GM23338 (cell line): ENCODE data around the gene SOAT2. TPM values are rescaled to one million over a fixed set of nuclear protein-coding genes. Genes with fewer than 3 reads are reported as not detected.

Experiments
- ATAC-seq: fragments of 200-7000 bp; cut with Tn5 transposase; 3 replicates; pipeline ENCODE4 v1.9.1; 2020
- DNase-seq: peaks from one replicate; pipeline ENCODE4 v3.0.0-alpha.2; 2015; ENCODE audit warnings: low spot score
- H2AFZ ChIP-seq: fragments of 200-600 bp; sonication (generic); 2 replicates; pipeline ENCODE4 v1.8.0; 2016; ENCODE audit warnings: antibody characterized with exemption, mild to moderate bottlenecking, moderate library complexity
- H3F3A ChIP-seq: fragments of 200-600 bp; sonication (generic); replicated peaks from 2 replicates; pipeline ENCODE4 v1.8.0; 2017; ENCODE audit warnings: antibody characterized with exemption, mixed run types, low read depth
- H3K27ac ChIP-seq: fragments of 200-600 bp; sonication (generic); 2 replicates; pipeline ENCODE4 v1.6.1; 2016; ENCODE audit warnings: low read depth
- H3K27me3 ChIP-seq: fragments of 200-600 bp; sonication (generic); 2 replicates; pipeline ENCODE4 v1.8.0; 2016; ENCODE audit warnings: mild to moderate bottlenecking, mixed run types, moderate library complexity; ENCODE audit not compliant: insufficient read depth
- H3K36me3 ChIP-seq: fragments of 200-600 bp; sonication (generic); 2 replicates; pipeline ENCODE4 v1.8.0; 2016; ENCODE audit warnings: mild to moderate bottlenecking; ENCODE audit not compliant: insufficient read depth
- H3K4me1 ChIP-seq: fragments of 200-600 bp; sonication (generic); 2 replicates; pipeline ENCODE4 v1.8.0; 2016; ENCODE audit warnings: mild to moderate bottlenecking, moderate library complexity; ENCODE audit not compliant: insufficient read depth
- H3K4me2 ChIP-seq: fragments of 200-600 bp; sonication (generic); 2 replicates; pipeline ENCODE4 v1.7.1; 2017; ENCODE audit warnings: mixed run types
- H3K4me3 ChIP-seq: fragments of 200-600 bp; sonication (generic); 2 replicates; pipeline ENCODE4 v1.6.1; 2016; ENCODE audit warnings: mixed run types
- H3K79me2 ChIP-seq: fragments of 200-600 bp; sonication (generic); replicated peaks from 2 replicates; pipeline ENCODE4 v1.8.0; 2017; ENCODE audit warnings: mild to moderate bottlenecking; ENCODE audit not compliant: insufficient read depth
- H3K9me2 ChIP-seq: fragments of 200-600 bp; sonication (generic); 2 replicates; pipeline ENCODE4 v1.8.0; 2017; ENCODE audit not compliant: insufficient read depth
- H4K20me1 ChIP-seq: fragments of 200-600 bp; sonication (generic); replicated peaks from 2 replicates; pipeline ENCODE4 v1.8.0; 2017; ENCODE audit warnings: mild to moderate bottlenecking; ENCODE audit not compliant: insufficient read depth
- H3K27ac Mint-ChIP-seq: 2 replicates; pipeline ENCODE4 v1.8.0; 2020; ENCODE audit warnings: inconsistent platforms, mild to moderate bottlenecking, moderate library complexity, mixed read lengths
- H3K27me3 Mint-ChIP-seq: 3 replicates; pipeline ENCODE4 v1.8.0; 2022; ENCODE audit warnings: low read depth, mild to moderate bottlenecking, moderate library complexity, mixed read lengths, inconsistent platforms; ENCODE audit not compliant: insufficient read depth, poor library complexity
- H3K36me3 Mint-ChIP-seq: 3 replicates; pipeline ENCODE4 v1.8.0; 2021; ENCODE audit warnings: low read depth, mild to moderate bottlenecking, inconsistent platforms, moderate library complexity, mixed read lengths
- H3K4me1 Mint-ChIP-seq: 3 replicates; pipeline ENCODE4 v1.8.0; 2020; ENCODE audit warnings: mild to moderate bottlenecking, inconsistent platforms, mixed read lengths
- H3K4me3 Mint-ChIP-seq: 3 replicates; pipeline ENCODE4 v1.8.0; 2021; ENCODE audit warnings: moderate library complexity, mild to moderate bottlenecking, inconsistent platforms, mixed read lengths
- H3K9me3 Mint-ChIP-seq: 3 replicates; pipeline ENCODE4 v1.8.0; 2020; ENCODE audit warnings: moderate library complexity, mild to moderate bottlenecking, inconsistent platforms, mixed read lengths
- CREB1 ChIP-seq: fragments of 250-450 bp; sonication (Bioruptor Pico); IDR thresholded peaks from 2 replicates; pipeline ENCODE4 v1.5.0; 2020; ENCODE audit warnings: low read depth, mild to moderate bottlenecking, moderate library complexity
- CTCF ChIP-seq, 2 experiments: fragments of 200-600 bp in 1 of 2; sonication (generic) in 1 of 2; conservative IDR thresholded peaks; 2 replicates each; pipeline versions ENCODE4 v1.5.1 to v1.6.1; 2016 to 2017; ENCODE audit warnings: antibody characterized with exemption in 2 of 2, low read depth in 2 of 2, mild to moderate bottlenecking in 2 of 2, moderate library complexity in 1 of 2
- ETS1 ChIP-seq: IDR thresholded peaks from 2 replicates; pipeline ENCODE4 v1.6.1; 2016; ENCODE audit warnings: antibody characterized with exemption
- EZH2 ChIP-seq: fragments of 200-600 bp; sonication (generic); IDR thresholded peaks from one replicate; pipeline ENCODE4 v1.8.0; 2017; ENCODE audit warnings: antibody characterized with exemption, mild to moderate bottlenecking, low read depth; ENCODE audit not compliant: unreplicated experiment
- EZH2phosphoT487 ChIP-seq: fragments of 200-600 bp; sonication (generic); IDR thresholded peaks from one replicate; pipeline ENCODE4 v1.8.1; 2018; ENCODE audit warnings: antibody characterized with exemption; ENCODE audit not compliant: unreplicated experiment
- JUNB ChIP-seq: IDR thresholded peaks from one replicate; pipeline ENCODE4 v1.6.1; 2016; ENCODE audit warnings: antibody characterized with exemption; ENCODE audit not compliant: unreplicated experiment
- NANOG ChIP-seq: IDR thresholded peaks from 2 replicates; pipeline ENCODE4 v1.6.1; 2016; ENCODE audit warnings: antibody characterized with exemption, borderline replicate concordance
- POLR2AphosphoS5 ChIP-seq: IDR thresholded peaks from 2 replicates; pipeline ENCODE4 v1.6.1; 2016; ENCODE audit warnings: antibody characterized with exemption, low read depth
- REST ChIP-seq: IDR thresholded peaks from one replicate; pipeline ENCODE4 v1.6.1; 2018; ENCODE audit warnings: antibody characterized with exemption; ENCODE audit not compliant: unreplicated experiment
- STAT1 ChIP-seq: IDR thresholded peaks from one replicate; pipeline ENCODE4 v1.6.1; 2016; ENCODE audit warnings: antibody characterized with exemption; ENCODE audit not compliant: unreplicated experiment
- ZNF114 ChIP-seq: fragments of 250-450 bp; sonication (Bioruptor Pico); IDR thresholded peaks from 2 replicates; pipeline ENCODE4 v1.5.0; 2020; ENCODE audit warnings: mild to moderate bottlenecking, moderate library complexity
- ZNF331 ChIP-seq: fragments of 250-450 bp; sonication (Bioruptor Pico); IDR thresholded peaks from 2 replicates; pipeline ENCODE4 v1.5.0; 2020; ENCODE audit warnings: low read depth, mild to moderate bottlenecking, moderate library complexity
- ZNF462 ChIP-seq: fragments of 250-450 bp; sonication (Bioruptor Pico); IDR thresholded peaks from 2 replicates; pipeline ENCODE4 v1.5.0; 2020; ENCODE audit warnings: mild to moderate bottlenecking, moderate library complexity
- polyA plus RNA-seq: library from polyadenylated mRNA; unstranded; fragments of >200 nt; fragmentation: Nextera tagmentation; extraction: Ambion mirVana; gene quantifications from 2 replicates; pipeline ENCODE4 v1.2.1, GENCODE V29; 2016
- total RNA-seq: library from RNA; depleted of rRNA; stranded (reverse); fragments of >200 nt; shearing (Covaris generic); gene quantifications from 2 replicates; pipeline ENCODE4 v1.2.3, GENCODE V29; 2014

The SOAT2 gene
- total and polyA plus RNA-seq, 2 experiments from 2014 or later, result not detected

- no peak overlapping the region for H3K4me2 ChIP-seq
- H3K4me3 ChIP-seq, result no peak overlapping the region
- H3K4me1 Mint-ChIP-seq, result peaks cover 25% of the 10 kb centered on the region
- H3K36me3 Mint-ChIP-seq, result peaks cover 3% of the 10 kb centered on the region; the same call in 1 of the 3 replicates
- no peak overlapping the region for H3K27ac ChIP-seq
- no peaks in the 10 kb centered on the region for H3K36me3 ChIP-seq
- ATAC-seq, result no peak
- H4K20me1 ChIP-seq, result no peaks in the 10 kb centered on the region
- H3K4me1 ChIP-seq, result peaks cover 20% of the 10 kb centered on the region
- no peak overlapping the region for H3K27ac Mint-ChIP-seq
- H3K4me3 Mint-ChIP-seq, result no peak overlapping the region
- H3K9me2 ChIP-seq, result no peaks in the 10 kb centered on the region
- DNase-seq, result no peak
- TF ChIP-seq EZH2phosphoT487 (no peak), CTCF (conservative IDR thresholded peaks at IDR 0.05; ENCODE audit: low read depth in 2 of 2) (no peak), NANOG (no peak), STAT1 (no peak), REST (no peak), CREB1 (CRISPR knock-in tag) (no peak), ZNF462 (CRISPR knock-in tag) (no peak), JUNB (no peak), ZNF331 (CRISPR knock-in tag) (no peak), EZH2 (no peak), POLR2AphosphoS5 (no peak), ZNF114 (CRISPR knock-in tag) (no peak), ETS1 (no peak)
- no peaks in the 10 kb centered on the region for H3K79me2 ChIP-seq
- no peaks in the 10 kb centered on the region for H3K27me3 ChIP-seq
- H3F3A ChIP-seq, result no peaks in the 10 kb centered on the region
- no peak overlapping the region for H2AFZ ChIP-seq
- H3K27me3 Mint-ChIP-seq, result peaks cover 13% of the 10 kb centered on the region
- peaks cover 8% of the 10 kb centered on the region; the same call in 2 of the 3 replicates for H3K9me3 Mint-ChIP-seq
Observed at GRCh38 chr12:53105256-53105655, 2.0 kb downstream of the SOAT2 start.
